ENCODE results near the gene RAB24.
"Not testable (repeated sequence)": the region's sequence is repeated elsewhere in the genome, so short reads cannot be mapped to it uniquely, and the experiment has no call there.

RAB24 gene

DNA sequence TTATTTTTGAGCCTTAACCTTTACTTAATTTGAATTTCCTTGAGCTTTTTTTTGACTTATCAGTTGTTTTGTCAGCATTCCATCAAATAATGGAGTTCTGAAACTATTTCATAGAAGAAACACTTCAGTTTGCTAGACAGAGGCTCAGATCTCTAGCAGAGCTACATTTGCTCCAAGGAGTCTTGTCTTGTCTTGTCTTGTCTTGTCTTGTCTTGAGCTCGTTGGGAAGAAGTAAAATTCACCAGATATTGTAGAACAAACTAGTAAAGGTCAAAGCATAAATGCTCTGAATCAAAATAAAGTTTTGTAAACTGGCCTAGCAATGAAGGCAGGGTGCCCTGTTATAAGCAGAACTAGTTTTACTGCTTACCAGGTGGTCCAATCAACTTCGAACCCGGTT is 33.5 kb downstream of the RAB24 start:
- POLR2A ChIA-PET, result no interaction called here
- CTCF ChIA-PET, result interaction anchor here (1.0 to 1.4 kb wide), 4 partner anchors 7 to 156 kb away, joined by 3 to 5 read pairs (median 4); no protein-coding TSS in a partner anchor
- TF ChIP-seq, protein P1, sequence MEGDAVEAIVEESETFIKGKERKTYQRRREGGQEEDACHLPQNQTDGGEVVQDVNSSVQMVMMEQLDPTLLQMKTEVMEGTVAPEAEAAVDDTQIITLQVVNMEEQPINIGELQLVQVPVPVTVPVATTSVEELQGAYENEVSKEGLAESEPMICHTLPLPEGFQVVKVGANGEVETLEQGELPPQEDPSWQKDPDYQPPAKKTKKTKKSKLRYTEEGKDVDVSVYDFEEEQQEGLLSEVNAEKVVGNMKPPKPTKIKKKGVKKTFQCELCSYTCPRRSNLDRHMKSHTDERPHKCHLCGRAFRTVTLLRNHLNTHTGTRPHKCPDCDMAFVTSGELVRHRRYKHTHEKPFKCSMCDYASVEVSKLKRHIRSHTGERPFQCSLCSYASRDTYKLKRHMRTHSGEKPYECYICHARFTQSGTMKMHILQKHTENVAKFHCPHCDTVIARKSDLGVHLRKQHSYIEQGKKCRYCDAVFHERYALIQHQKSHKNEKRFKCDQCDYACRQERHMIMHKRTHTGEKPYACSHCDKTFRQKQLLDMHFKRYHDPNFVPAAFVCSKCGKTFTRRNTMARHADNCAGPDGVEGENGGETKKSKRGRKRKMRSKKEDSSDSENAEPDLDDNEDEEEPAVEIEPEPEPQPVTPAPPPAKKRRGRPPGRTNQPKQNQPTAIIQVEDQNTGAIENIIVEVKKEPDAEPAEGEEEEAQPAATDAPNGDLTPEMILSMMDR (IDR thresholded peaks at IDR 0.05; ENCODE audit: control extremely low read depth, extremely low read depth, low read depth, missing control alignments), result no peak
- no peak for DNase-seq (ENCODE audit: extremely low spot score)

DNA sequence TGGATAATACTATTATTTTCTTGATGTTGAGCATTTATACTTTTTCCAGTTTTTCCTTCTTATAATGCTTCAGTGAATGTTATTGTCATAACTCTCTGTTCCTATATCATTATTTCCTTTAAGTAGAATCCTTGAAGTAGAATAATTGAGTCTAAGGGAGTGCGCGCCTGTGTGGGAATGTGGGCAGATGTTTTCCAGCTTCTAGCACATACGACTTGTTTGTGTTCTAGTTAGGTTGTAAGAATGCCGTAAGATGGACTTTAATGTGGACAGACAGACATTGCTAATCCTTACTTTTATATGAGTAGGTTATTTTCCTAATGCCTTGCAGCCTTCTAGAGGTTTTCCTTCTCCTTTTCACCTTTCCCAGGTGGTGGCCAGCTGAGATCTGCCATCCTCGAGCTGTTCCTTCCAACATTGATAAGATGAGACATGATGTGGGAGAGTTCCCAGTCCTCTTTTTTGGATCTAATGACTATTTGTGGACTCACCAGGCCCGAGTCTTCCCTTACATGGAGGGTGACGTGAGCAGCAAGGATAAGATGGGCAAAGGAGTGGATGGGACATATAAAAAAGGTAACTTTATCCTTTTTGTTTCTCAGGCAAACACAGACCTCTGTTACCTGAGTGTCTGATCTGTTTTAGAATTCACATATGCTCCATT is 34.2 kb downstream of the RAB24 start:
- ChIA-PET CTCF (interaction anchor here (1.4 kb wide), 1 partner anchor 15 kb away, joined by 5 read pairs; no protein-coding TSS in a partner anchor), POLR2A (no interaction called here)
- TF ChIP-seq, protein P1 (IDR thresholded peaks at IDR 0.05; ENCODE audit: control extremely low read depth, extremely low read depth, low read depth, missing control alignments), result no peak

DNA sequence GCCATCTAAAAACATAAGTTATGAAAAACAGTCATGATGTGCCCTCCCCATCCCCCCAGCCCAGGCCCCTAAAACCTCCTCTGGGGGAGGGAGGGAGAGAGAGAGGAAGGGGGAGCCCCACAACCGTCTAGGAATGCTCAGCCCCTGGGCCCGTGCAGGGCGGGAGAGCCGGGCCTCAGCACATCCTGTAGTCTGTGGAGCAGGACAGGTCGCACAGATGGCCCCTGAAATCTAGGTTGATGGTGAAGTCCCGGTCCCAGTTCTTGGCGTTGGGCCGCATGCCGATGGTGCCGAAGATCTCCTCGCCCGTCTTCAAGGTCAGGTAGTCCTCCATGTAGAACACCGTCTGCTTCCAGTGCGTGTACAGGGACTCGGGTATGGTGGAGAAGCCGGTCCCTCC is 38.1 kb downstream of the RAB24 start:
- ChIA-PET CTCF (interaction anchor here (2.0 kb wide), 1 partner anchor 151 kb away, joined by 6 read pairs; no protein-coding TSS in a partner anchor), POLR2A (no interaction called here)
- no peak for DNase-seq (ENCODE audit: extremely low spot score)
- TF ChIP-seq, protein P1 (IDR thresholded peaks at IDR 0.05; ENCODE audit: control extremely low read depth, extremely low read depth, low read depth, missing control alignments), result no peak

More for the DNA sequence above, 34.2 kb downstream of the RAB24 start:
- DNase-seq (ENCODE audit: extremely low spot score), result no peak

DNA sequence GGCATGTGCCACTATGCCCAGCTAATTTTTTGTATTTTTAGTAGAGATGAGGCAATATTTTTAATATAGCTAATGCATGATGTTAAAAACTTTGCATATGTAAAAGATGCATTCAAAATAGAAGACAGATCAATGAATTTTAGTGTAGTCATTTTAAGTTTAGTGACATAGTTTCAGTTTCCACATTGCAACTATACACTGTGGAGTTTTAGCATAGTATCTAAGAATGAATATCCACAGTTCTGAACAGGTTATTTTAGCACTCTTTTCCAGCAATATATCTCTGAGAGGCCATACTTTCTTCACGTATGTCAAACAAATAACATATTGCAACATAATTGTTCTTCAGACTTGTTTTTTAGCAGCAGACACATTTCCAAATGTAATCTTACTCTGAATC is 39.3 kb downstream of the RAB24 start:
- DNase-seq (ENCODE audit: extremely low spot score), result no peak
- ChIA-PET POLR2A (no interaction called here), CTCF (interaction anchor here (1.1 to 2.0 kb wide), 4 partner anchors 10 to 604 kb away, joined by 3 to 6 read pairs (median 4); no protein-coding TSS in a partner anchor)
- TF ChIP-seq, protein P1 (IDR thresholded peaks at IDR 0.05; ENCODE audit: control extremely low read depth, extremely low read depth, low read depth, missing control alignments), result no peak

DNA sequence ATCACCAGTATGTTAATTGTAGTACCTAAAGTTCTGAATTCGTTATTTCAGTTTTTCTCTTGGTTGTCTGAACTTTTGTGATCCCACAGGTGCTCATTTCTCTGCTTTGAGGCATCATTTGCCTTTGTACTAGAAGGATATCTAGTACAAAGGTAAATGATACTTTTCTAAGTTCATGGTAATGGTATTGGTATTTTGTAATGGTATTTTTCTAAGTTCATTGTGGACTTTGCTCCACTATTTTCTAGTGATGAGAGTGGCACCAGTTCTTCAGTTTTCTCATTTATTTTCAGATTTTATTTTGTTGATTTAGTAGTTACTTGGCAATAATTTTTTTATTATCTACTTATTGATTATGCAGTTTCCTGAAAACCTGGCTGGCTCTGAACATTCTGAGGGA is 42.0 kb downstream of the RAB24 start:
- TF ChIP-seq, protein P1 (IDR thresholded peaks at IDR 0.05; ENCODE audit: control extremely low read depth, extremely low read depth, low read depth, missing control alignments), result no peak
- ChIA-PET POLR2A (no interaction called here), CTCF (no interaction called here)
- DNase-seq (ENCODE audit: extremely low spot score), result no peak

DNA sequence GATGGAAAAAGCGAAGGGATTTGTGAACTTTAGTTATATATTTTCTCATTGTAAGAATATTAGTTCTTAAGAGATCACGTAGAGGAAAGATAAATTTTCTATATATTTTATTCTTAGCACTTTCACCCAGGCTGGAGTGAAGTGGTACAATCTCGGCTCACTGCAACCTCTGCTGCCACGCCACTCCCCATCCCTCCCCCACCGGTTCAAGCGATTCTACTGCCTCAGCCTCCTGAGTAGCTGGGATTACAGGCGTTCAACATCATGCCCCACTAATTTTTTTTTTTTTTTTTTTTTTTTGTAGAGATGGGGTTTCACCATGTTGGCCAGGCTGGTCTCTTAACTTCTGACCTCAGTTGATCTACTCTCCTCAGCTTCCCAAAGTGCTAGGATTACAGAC is 42.6 kb downstream of the RAB24 start:
- POLR2A ChIA-PET, result no interaction called here
- DNase-seq (ENCODE audit: extremely low spot score), result no peak
- TF ChIP-seq, protein P1 (IDR thresholded peaks at IDR 0.05; ENCODE audit: control extremely low read depth, extremely low read depth, low read depth, missing control alignments), result no peak
- CTCF ChIA-PET, result no interaction called here

DNA sequence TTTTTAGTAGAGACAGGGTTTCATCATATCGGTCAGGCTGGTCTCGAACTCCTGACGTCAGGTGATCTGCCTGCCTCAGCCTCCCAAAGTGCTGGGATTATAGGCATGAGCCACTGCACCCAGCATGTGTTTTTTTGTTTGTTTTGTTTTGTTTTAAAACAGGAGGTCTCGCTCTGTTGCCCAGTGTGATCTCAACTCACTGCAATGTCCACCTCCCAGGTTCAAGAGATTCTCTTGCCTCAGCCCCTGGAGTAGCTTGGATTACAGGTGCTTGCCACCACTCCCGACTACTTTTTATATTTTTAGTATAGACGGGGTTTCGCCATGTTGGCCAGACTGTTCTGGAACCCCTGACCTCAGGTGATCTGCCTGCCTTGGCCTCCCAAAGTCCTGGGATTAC is 44.8 kb downstream of the RAB24 start:
- DNase-seq (ENCODE audit: extremely low spot score); POLR2A ChIA-PET; CTCF ChIA-PET: not testable (repeated sequence)
